Thyroid gland (tissue), 4 donors: ENCODE measurements around the gene RGS14. TPM values are rescaled to one million over a fixed set of nuclear protein-coding genes. Genes with fewer than 3 reads are reported as not detected.

Experiments used
- DNase-seq, 2 donors: peaks; one replicate each; pipeline ENCODE4 v3.0.0-alpha.2; 2019
- H3K27ac ChIP-seq, 3 donors: fragments of 200-600 bp; sonication (generic); 1 replicate in 2 of 3; 2 replicates in 1 of 3; pipeline ENCODE4 v1.5.1; 2016 to 2019; ENCODE audit warnings: mild to moderate bottlenecking in 1 of 3, moderate library complexity in 1 of 3
- H3K27me3 ChIP-seq: fragments of 200-600 bp; sonication (generic); one replicate; pipeline ENCODE4 v1.5.1; 2019
- H3K36me3 ChIP-seq, 2 donors: fragments of 200-600 bp; sonication (generic); one replicate each; pipeline ENCODE4 v1.5.1; 2016 to 2019
- H3K4me1 ChIP-seq, 2 donors: fragments of 200-600 bp; sonication (generic); one replicate each; pipeline ENCODE4 v1.5.1; 2017 to 2019
- H3K4me3 ChIP-seq, 3 donors: fragments of 200-600 bp; sonication (generic); replicated peaks in 1 of 3; 1 replicate in 2 of 3; 2 replicates in 1 of 3; pipeline ENCODE4 v1.5.1; 2016; ENCODE audit warnings: mild to moderate bottlenecking in 1 of 3
- H3K9me3 ChIP-seq: fragments of 200-600 bp; sonication (generic); one replicate; pipeline ENCODE4 v1.5.1; 2017
- CTCF ChIP-seq, 6 experiments: fragments of 200-600 bp in 3 of 6; fragments of 450-650 bp in 3 of 6; sonication (generic) in 3 of 6; IDR thresholded peaks; one replicate each; pipeline ENCODE4 v1.5.1; 2016 to 2019; ENCODE audit warnings: antibody characterized with exemption in 6 of 6, mild to moderate bottlenecking in 2 of 6, inconsistent platforms in 1 of 6, moderate library complexity in 1 of 6
- POLR2A ChIP-seq, 2 donors: fragments of 450-650 bp; IDR thresholded peaks; one replicate each; pipeline ENCODE4 v1.6.1; 2017; ENCODE audit warnings: antibody characterized with exemption in 2 of 2, mild to moderate bottlenecking in 2 of 2, moderate library complexity in 1 of 2
- WGBS, 2 donors: methylation state at CpG; one replicate each; pipeline ENCODE4 v1.1.5; 2017; 5-methylcytosine and 5-hydroxymethylcytosine counted together
- intact Hi-C: fragments of 100-400 bp; cut with DNase I; formaldehyde crosslinking; loops from one replicate; pipeline ENCODE4 v1.15.1; 2023
- total RNA-seq, 4 donors: library from RNA; depleted of rRNA; stranded (reverse); fragments of >200 nt; gene quantifications; one replicate each; pipeline ENCODE4 v1.2.3, GENCODE V29; 2016

Gene RGS14
- total RNA-seq, 4 donors from 2014 or later, result 22.9 to 42.7 (median 26.7) TPM

GRCh38 chr5:177355162-177355867 is 2.4 kb upstream of the RGS14 start:
- peaks cover 7 to 11% of the 10 kb centered on the region in 2 donors for H3K4me1 ChIP-seq
- H3K36me3 ChIP-seq, result no peaks in the 10 kb centered on the region
- TF ChIP-seq CTCF (IDR thresholded peaks at IDR 0.05) (no peak), POLR2A (IDR thresholded peaks at IDR 0.05) (no peak)
- DNase-seq, result no peak
- 100% methylated on average over 1 of the region's 1 CpG for WGBS, 2 donors
- no peaks in the 10 kb centered on the region for H3K9me3 ChIP-seq
- H3K27me3 ChIP-seq, result no peaks in the 10 kb centered on the region
- H3K4me3 ChIP-seq, result no peak overlapping the region
- no peak overlapping the region for H3K27ac ChIP-seq
- intact Hi-C loops, result no loop called here

GRCh38 chr5:177355868-177356168 is 1.9 kb upstream of the RGS14 start:
- Histone ChIP-seq H3K27ac (no peak overlapping the region), H3K9me3 (no peaks in the 10 kb centered on the region), H3K4me3 (no peak overlapping the region), H3K27me3 (no peaks in the 10 kb centered on the region), H3K4me1 (peaks cover 2 to 6% of the 10 kb centered on the region in 2 donors), H3K36me3 (no peaks in the 10 kb centered on the region)
- intact Hi-C loops, result no loop called here
- TF ChIP-seq CTCF (IDR thresholded peaks at IDR 0.05), result no peak
- TF ChIP-seq POLR2A (IDR thresholded peaks at IDR 0.05), result no peak
- 5 to 8% methylated on average over 1 of the region's 1 CpG for WGBS, 2 donors
- no peak for DNase-seq

- Histone ChIP-seq H3K27me3 (no peaks in the 10 kb centered on the region), H3K4me1 (peaks cover 0 to 9% of the 10 kb centered on the region in 2 donors), H3K4me3 (no peak overlapping the region), H3K36me3 (no peaks in the 10 kb centered on the region), H3K9me3 (no peaks in the 10 kb centered on the region), H3K27ac (no peak overlapping the region)
- TF ChIP-seq CTCF (IDR thresholded peaks at IDR 0.05) (no peak), POLR2A (IDR thresholded peaks at IDR 0.05) (no peak)
- 62 to 80% methylated on average over 3 of the region's 3 CpGs for WGBS, 2 donors
- intact Hi-C loops, result no loop called here
- DNase-seq, result no peak
Measured at GRCh38 chr5:177356746-177357145, 978 bp upstream of the RGS14 start.

- no peak for DNase-seq
- H3K9me3 ChIP-seq, result no peaks in the 10 kb centered on the region
- peaks cover 3 to 11% of the 10 kb centered on the region in 2 donors for H3K4me1 ChIP-seq
- no peak overlapping the region for H3K27ac ChIP-seq
- H3K36me3 ChIP-seq, result no peaks in the 10 kb centered on the region
- TF ChIP-seq POLR2A (IDR thresholded peaks at IDR 0.05) (no peak), CTCF (IDR thresholded peaks at IDR 0.05) (no peak)
- 82 to 89% methylated on average over 3 to 4 of the region's 5 CpGs for WGBS, 2 donors
- no peaks in the 10 kb centered on the region for H3K27me3 ChIP-seq
- intact Hi-C loops, result no loop called here
- no peak overlapping the region for H3K4me3 ChIP-seq
Measured at GRCh38 chr5:177357146-177357458, 622 bp upstream of the RGS14 start.

GRCh38 chr5:177358370-177358819 is 671 bp downstream of the RGS14 start:
- intact Hi-C loops, result no loop called here
- no peak for TF ChIP-seq POLR2A (IDR thresholded peaks at IDR 0.05)
- no peak for TF ChIP-seq CTCF (IDR thresholded peaks at IDR 0.05)
- Histone ChIP-seq H3K36me3 (no peaks in the 10 kb centered on the region), H3K27me3 (no peaks in the 10 kb centered on the region), H3K4me3 (no peak overlapping the region), H3K9me3 (no peaks in the 10 kb centered on the region), H3K27ac (no peak overlapping the region), H3K4me1 (peaks cover 12 to 13% of the 10 kb centered on the region in 2 donors)
- no peak for DNase-seq
- WGBS, 2 donors, result 6 to 75% methylated on average over 3 to 4 of the region's 5 CpGs
